Fibroblast of skin of scalp (primary cell): ENCODE data around the gene OR2L2. TPM values are rescaled to one million over a fixed set of nuclear protein-coding genes. Genes with fewer than 3 reads are reported as not detected.
"Not testable (repeated sequence)": the region's sequence is repeated elsewhere in the genome, so short reads cannot be mapped to it uniquely, and the experiment has no call there.

Experiments
- DNase-seq: peaks from one replicate; pipeline ENCODE4 v3.0.0-alpha.2; 2013
- polyA plus RNA-seq, 2 experiments: library from polyadenylated mRNA; unstranded; fragments of 120-200 nt; gene quantifications; one replicate each; pipeline ENCODE4 v1.2.1, GENCODE V29; 2013; ENCODE audit not compliant: insufficient read length in 2 of 2

OR2L2 gene
- not detected for polyA plus RNA-seq (2013, experiment 1 of 2; ENCODE audit: insufficient read length)
- polyA plus RNA-seq (2013, experiment 2 of 2; ENCODE audit: insufficient read length), result not detected

GRCh38 chr1:248029770-248030169 is at the start of gene OR2L2:
Gene OR2L2 (plus strand): TSS chr1:248030070. CDS start chr1:248038268, 8,198 bp downstream.
- DNase-seq, result no peak

- no peak for DNase-seq
These were observed 36.9 kb upstream of the OR2L2 start for GRCh38 chr1:247992986-247993385.

DNA sequence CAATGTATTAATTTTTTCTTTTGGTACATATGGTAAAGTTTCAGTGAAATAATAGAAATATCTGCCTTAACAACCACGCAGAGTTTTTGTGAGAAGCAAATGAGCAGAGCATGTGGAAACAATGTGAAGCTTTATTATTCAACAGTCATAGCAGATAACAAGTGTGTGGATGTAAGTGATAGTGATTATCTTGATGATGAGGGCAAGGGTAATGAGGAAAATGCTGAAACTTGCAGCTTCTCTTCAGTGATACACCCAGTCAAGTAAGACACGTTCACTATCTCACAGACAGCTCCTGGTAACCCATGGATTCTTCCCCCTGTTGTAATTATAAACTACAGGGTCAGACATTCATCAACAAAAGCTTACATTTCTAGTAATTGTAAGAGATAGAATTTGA is 31.1 kb upstream of the OR2L2 start:
- DNase-seq, result no peak

- no peak for DNase-seq
These were observed 29.7 kb upstream of the OR2L2 start for GRCh38 chr1:248000169-248000568.

DNA sequence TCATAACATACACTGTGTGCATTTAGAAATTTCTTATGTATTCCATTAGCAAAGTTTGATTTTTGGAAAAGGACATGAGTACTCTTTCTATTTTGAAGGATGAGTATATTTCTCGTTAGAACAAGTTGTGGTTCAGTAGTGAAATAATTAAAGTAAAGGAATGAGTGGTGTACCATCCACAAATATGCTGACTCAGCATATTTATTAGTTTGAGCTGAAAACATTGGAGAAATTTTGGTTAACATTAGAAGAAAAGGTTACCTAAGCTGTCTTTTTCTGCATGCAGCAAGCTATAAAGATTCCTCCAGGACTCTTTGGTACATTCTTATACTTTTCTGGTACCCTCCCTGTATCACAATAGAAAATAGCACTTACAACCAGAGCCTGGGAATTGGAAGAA is 22.1 kb upstream of the OR2L2 start:
- no peak for DNase-seq

DNA sequence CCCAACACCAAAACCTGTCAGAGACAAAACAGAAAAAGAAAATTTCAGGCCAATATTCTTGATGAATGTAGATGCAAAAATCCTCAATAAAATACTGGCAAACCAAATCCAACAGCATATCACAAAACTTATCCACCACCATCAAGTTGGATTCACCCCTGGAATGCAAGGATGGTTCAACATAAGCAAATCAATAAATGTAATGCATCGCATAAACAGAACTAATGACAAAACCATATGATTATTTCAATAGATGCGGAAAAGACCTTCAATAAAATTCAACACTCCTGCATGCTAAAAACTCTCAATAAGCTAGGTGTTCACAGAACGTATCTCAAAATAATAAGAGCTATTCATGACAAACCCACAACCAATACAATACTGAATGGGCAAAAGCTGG is 20.2 kb upstream of the OR2L2 start:
- DNase-seq, result no peak

- DNase-seq, result no peak
These were observed 16.6 kb upstream of the OR2L2 start, which contains the start of gene OR2L5 for GRCh38 chr1:248013229-248013710. Gene OR2L5 (plus strand): TSS chr1:248013660. CDS start chr1:248021948, 8,288 bp downstream.

- no peak for DNase-seq
These were observed 14.1 kb upstream of the OR2L2 start for GRCh38 chr1:248015803-248016202.

DNA sequence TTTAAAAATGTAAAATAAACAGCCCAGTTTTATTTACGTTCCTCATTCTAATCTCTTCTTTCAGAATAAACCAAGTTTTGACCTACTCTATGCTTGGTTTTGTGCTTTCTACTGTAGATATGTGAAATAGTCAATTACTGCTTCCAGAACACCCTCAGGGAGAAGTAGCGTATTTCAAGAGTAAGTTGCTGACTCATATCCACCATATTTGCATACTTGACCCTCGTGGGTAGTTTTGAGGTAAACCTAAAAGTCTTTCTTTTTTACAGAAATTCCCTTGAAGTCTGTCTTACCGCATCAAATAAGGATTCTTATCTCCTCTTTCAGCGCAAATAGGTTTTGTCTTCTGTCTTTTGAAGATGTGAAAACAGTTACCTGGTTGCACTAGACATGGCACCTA is 15.3 kb downstream of the OR2L2 start:
- no peak for DNase-seq

DNA sequence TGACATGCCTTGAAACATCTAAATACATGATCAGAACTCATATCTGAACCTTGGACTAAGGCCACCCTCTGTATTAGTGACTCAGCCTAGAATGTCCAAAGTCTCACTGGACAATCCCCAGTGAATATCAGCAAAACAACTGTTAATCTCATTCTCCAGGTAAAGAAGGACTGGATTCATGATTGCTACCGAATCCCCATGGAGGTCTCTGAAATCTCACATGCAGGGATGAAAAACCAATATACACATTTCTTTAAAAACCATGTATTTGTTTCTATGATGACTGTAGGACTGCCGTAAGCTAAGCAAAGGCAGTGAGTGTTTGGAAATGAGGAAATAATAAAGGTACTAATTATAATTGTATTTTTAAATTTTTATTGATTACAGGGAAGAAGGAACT is 16.7 kb downstream of the OR2L2 start, which contains the start of gene OR2L3:
Gene OR2L3 (plus strand): TSS at position 301 of the 400 bp plus-strand sequence. CDS start 13,846 bp downstream, outside the sequence.
- DNase-seq, result no peak

- no peak for DNase-seq
These were observed 17.1 kb downstream of the OR2L2 start for GRCh38 chr1:248047008-248047407.

GRCh38 chr1:248054671-248055070 is 24.8 kb downstream of the OR2L2 start:
- no peak for DNase-seq

- DNase-seq, result no peak
These were observed 25.4 kb downstream of the OR2L2 start for GRCh38 chr1:248055261-248055660.

DNA sequence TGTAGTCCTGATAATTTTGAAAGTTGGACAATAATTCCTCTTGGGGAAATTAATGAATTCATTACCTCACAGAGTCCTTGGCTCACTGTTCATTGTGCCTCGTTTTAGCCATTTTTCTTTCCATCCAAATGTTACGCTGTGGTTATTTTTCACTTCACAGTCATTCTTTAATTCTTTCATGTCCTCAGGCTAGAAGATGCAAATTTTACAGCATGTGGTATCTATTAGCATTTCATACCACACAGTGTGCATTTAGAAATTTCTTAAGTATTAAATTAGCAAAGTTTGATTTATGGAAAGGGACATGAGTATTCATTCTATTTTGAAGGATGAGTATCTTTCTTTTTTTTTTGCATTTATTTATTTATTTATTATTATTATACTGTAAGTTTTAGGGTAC is 35.2 kb downstream of the OR2L2 start:
- DNase-seq, result no peak

DNA sequence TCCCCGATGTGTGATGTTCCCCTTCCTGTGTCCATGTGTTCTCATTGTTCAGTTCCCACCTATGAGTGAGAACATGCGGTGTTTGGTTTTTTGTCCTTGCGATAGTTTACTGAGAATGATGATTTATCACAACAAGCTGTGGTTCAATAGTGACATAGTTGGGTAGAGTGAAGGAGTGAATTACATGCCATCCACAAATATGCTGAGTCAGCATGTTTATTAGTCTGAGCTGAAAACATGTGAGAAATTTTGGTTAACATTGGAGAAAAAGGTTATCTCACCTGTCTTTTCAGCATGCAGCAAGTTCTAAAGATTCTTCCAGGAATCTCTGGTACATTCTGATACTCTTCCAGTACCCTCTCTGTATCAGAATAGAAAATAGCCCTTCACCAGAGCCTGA is 35.7 kb downstream of the OR2L2 start:
- no peak for DNase-seq

GRCh38 chr1:248083864-248084263 is 54.0 kb downstream of the OR2L2 start:
- DNase-seq, result not testable (repeated sequence)
